ENCODE results near the gene TMEM131L.
"Not testable (repeated sequence)": the region's sequence is repeated elsewhere in the genome, so short reads cannot be mapped to it uniquely, and the experiment has no call there.

DNA sequence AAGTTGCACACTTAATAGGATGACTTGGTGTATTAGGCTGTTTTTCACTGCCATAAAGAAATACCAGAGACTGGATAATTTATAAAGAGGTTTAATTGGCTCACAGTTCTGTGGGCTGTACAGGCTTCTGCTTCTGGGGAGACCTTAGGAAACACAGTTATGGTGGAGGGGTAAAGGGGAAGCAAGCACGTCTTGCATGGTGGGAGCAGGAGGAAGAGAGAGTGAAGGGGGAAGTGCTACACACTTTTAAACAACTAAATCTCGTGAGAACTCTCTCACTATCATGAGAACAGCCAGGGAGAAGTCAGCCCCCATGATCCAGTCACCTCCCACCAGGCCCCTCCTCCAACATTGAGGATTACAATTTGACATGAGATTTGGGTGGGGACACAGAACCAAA, 142.9 kb downstream of the TMEM131L start:
- TF ChIP-seq, protein P1, sequence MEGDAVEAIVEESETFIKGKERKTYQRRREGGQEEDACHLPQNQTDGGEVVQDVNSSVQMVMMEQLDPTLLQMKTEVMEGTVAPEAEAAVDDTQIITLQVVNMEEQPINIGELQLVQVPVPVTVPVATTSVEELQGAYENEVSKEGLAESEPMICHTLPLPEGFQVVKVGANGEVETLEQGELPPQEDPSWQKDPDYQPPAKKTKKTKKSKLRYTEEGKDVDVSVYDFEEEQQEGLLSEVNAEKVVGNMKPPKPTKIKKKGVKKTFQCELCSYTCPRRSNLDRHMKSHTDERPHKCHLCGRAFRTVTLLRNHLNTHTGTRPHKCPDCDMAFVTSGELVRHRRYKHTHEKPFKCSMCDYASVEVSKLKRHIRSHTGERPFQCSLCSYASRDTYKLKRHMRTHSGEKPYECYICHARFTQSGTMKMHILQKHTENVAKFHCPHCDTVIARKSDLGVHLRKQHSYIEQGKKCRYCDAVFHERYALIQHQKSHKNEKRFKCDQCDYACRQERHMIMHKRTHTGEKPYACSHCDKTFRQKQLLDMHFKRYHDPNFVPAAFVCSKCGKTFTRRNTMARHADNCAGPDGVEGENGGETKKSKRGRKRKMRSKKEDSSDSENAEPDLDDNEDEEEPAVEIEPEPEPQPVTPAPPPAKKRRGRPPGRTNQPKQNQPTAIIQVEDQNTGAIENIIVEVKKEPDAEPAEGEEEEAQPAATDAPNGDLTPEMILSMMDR (IDR thresholded peaks at IDR 0.05): not testable (repeated sequence)
- TF ChIP-seq ZFX (IDR thresholded peaks at IDR 0.05; ENCODE audit: borderline replicate concordance): not testable (repeated sequence)
